GM12864 (cell line): ENCODE results near the gene NIN.

Experiments used
- DNase-seq: peaks from one replicate; pipeline ENCODE4 v3.0.0-alpha.2; 2011; ENCODE audit warnings: low read depth
- H3K4me3 ChIP-seq: 2 replicates; pipeline ENCODE4 v1.5.1; 2011; ENCODE audit warnings: mild to moderate bottlenecking, low read depth, low read length, control low read depth
- CTCF ChIP-seq: IDR thresholded peaks from 2 replicates; pipeline ENCODE4 v1.5.1; 2011; ENCODE audit warnings: low read depth, mild to moderate bottlenecking, moderate library complexity, low read length, control low read depth, inconsistent platforms; ENCODE audit errors: missing control alignments

The NIN gene

GRCh38 chr14:50763382-50764007, 67.5 kb downstream of the NIN start:
- no peak overlapping the region for H3K4me3 ChIP-seq
- TF ChIP-seq CTCF, result no peak
- no peak for DNase-seq

GRCh38 chr14:50762931-50763300, 68.0 kb downstream of the NIN start:
- TF ChIP-seq CTCF, result no peak
- no peak overlapping the region for H3K4me3 ChIP-seq
- no peak for DNase-seq

- no peak for TF ChIP-seq CTCF
- no peak for DNase-seq
Measured at GRCh38 chr14:50762001-50762930, 68.7 kb downstream of the NIN start.

GRCh38 chr14:50759800-50760543, 71.0 kb downstream of the NIN start:
- no peak for DNase-seq
- TF ChIP-seq CTCF, result no peak
- no peak overlapping the region for H3K4me3 ChIP-seq

More at GRCh38 chr14:50762001-50762930, 68.7 kb downstream of the NIN start:
- H3K4me3 ChIP-seq, result no peak overlapping the region

- no peak for DNase-seq
- TF ChIP-seq CTCF, result no peak
- H3K4me3 ChIP-seq, result no peak overlapping the region
Measured at GRCh38 chr14:50758945-50759344, 72.0 kb downstream of the NIN start.

- TF ChIP-seq CTCF, result no peak
- DNase-seq, result no peak
- no peak overlapping the region for H3K4me3 ChIP-seq
Measured at GRCh38 chr14:50758305-50758704, 72.7 kb downstream of the NIN start.
